CD4-positive, alpha-beta T cell treated with Interleukin-4 for 1 hour (primary cell): ENCODE results near the gene SLC10A3.
A peak's percentile ranks its signal among the peaks of the same experiment; 100 is the strongest.

Experiments
- DNase-seq, 2 donors: peaks; one replicate each; pipeline ENCODE4 v3.0.0-alpha.2; 2020 to 2022

The SLC10A3 gene

DNA sequence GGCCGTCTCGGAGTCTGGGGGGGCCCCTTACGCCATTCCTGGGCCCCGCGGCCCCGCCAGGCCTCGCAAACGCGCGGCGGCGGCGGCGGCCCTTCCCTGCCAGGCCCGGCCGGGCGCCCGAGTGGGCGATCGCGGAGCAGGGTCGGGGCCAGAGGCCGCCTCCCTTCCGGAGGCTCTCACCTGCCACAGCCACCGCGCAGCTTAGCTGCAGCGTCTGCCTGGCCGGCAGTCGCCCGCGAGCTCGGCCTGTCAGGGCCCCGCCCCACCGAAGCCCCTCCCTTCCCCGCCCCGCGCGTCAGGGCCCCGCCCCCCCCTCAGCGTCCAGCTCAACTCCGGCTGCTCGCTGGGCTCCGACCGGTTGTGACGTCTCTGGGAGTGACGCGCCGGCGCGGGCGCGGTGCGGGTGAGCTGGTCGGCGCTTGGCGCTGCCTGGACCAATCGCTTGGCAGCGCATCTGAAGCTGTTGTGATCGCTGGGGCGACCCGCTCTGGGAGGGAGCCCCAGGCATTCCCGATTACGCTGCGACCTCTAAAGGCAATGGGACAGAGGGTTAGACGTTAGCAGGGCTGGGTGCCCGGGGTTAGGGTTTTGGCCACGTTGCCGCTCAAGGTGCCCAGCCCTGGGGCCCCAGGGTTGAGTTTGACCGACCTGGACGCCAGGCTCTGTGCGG, at the start of gene SLC10A3:
SLC10A3 (minus strand) TSS at position 216 of the 670 bp plus-strand sequence. CDS start 1,689 bp downstream, outside the sequence.
- DNase-seq = peak; percentile 94 to 96

- no peak for DNase-seq
Measured at GRCh38 chrX:154539077-154539476, 48.6 kb upstream of the SLC10A3 start.

GRCh38 chrX:154535892-154536291, 45.5 kb upstream of the SLC10A3 start:
- DNase-seq = no peak

DNA sequence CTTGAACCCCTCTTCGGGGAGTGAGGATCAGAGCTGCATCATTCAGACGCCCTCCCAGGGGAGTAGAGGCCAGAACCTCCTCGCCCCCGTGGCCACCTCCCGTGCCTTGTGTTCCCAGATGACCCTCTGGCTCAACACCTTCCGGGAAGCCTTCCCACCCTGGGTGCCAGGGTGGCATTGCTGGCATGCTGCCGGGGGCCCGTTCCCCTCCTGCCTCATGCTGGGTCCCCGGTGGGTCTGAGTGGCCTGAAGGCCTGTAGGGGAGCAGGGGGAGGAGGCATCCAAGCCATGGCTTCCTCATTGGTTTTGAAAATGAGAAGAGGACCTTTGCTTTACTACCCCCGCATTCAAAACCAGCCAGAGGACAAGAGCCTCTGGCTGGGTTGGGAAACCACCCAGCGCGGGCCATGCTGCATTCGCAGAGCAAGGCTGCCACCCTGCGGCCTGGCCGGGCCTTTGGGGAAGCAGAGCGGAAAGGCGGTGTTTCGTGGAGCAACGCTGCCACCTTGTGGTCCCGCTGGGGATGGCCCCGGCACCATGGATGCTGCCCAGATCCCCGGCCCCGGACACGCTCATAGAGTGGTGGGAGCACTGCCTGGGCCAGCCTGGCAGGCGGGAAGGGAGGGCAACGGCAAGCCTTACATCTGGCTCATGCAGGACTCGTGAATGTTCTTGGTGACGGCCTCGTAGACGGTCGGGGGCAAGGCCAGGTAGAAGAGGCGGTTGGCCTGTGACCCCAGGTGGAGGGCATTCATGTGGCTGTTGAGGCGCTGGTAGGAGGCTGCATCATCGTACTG, 44.3 kb upstream of the SLC10A3 start:
- peak; percentile 88 to 92 for DNase-seq

- no peak for DNase-seq
Measured at GRCh38 chrX:154532690-154533089, 42.3 kb upstream of the SLC10A3 start.

GRCh38 chrX:154531626-154532025, 41.2 kb upstream of the SLC10A3 start:
- DNase-seq = no peak

DNA sequence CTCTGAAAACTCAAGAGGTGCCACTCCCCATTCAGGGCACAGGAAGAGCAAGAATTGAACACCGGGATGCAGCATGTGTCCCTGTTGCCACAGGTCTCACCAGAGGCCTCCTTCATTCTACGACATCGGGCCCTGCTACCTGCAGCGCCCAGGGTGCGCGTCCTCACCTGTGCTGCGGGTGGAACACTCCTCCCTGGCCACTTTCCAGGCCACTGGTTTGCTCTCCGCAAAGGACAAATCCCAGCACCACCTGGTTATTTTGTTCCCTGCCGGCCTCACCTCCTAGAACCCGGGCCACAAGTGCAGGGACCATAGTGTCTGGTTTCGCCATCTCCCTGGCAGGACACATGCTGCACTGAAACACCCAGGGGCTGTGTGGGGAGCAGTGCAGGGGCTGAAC, 39.9 kb upstream of the SLC10A3 start:
- DNase-seq = no peak

DNA sequence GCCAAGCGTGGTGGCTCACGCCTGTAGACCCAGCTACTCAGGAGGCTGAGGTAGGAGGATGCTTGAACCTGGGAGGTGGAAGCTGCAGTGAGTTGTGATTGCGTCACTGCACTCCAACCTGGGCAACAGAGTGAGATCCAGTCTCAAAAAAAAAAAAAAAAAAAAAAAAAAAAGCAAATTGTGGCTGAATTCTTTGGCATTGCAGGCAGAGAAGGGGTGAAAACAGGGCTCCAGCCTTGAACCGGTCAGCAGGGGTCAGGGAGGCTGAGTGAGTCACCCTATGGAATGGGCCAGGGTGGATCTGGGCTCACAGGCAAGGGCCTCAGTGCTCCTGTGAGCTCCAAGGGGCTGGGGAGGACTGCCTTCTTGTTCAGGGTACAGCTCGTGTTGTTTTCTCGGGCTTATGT, 38.8 kb upstream of the SLC10A3 start:
- no peak for DNase-seq

- DNase-seq = peak; percentile 68 to 70
Measured at GRCh38 chrX:154526901-154527675, 36.7 kb upstream of the SLC10A3 start.

- DNase-seq = no peak
Measured at GRCh38 chrX:154525606-154526490, 35.4 kb upstream of the SLC10A3 start.

DNA sequence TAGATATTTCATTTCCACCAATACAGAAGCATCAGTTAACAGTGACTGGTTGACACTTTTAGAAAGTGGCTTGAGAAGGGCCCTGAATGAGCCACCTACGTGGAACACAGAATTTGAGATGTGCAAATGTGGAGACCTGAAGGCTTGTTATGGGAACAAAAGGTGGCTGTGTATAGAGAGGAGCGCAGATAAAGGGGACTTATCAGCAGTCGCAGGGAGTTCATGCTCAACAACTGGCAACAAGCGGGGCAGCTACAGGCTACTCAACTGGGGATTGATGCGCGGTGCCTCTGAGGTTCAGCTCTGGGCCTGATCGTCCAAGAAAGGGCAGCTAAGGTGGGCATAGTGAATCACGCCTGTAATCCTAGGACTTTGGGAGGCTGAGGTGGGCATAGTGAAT, 29.0 kb upstream of the SLC10A3 start:
- DNase-seq = no peak

DNA sequence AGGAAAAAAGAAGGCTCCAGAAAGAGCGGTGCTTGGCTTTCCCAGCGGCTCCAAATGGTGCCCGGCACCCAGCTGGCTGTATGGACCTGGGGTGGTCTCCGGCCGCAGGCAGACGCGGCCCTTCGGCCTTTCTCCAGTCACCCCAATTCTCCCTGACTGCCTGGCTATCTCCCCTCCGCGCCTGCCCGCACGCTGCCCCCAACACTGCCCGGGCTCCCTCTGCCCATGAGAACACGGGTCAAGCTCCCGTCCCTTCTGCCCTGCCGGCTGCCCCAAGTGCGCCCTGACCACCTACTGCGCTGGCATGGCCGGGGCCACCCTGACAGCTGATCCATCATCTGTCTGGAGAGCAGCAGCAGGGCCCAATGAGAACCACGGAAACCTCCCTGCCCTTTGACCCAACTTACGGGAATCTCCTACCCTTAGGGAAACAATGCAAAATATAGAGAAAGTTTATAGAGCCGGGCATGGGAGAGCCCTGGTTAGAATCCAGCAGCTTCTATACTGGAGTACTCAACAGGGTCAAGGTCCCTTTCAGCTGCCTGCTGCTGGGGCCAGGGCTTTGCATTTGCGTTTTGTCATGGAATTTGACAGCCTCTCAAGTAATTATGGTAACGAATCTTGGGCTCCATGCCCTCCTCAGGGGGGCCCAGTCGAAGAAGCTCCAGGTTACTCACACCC, 26.8 kb upstream of the SLC10A3 start:
- no peak for DNase-seq

DNA sequence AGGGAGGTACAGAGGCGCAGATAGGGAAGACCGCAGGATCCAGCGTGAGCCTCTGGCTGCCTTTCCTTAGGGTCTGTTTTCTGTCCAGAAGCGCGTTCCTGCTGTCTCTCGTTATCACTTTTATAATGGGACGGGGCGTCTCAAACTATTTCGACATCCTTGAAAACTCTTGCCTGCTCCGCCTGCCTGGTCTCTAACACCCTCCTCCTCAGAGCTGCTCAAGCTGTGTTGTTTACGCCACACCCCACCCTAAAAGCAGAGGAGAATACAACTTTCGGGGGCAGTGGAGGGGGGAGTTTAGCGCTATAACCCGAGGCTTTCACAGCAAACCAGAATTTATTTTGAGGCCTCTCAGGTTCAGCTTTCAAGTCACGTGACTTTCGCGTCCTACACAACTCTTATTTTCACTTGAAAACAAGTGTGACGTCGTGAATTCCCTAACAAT, 26.2 kb upstream of the SLC10A3 start:
- peak; percentile 34 to 40 for DNase-seq

DNA sequence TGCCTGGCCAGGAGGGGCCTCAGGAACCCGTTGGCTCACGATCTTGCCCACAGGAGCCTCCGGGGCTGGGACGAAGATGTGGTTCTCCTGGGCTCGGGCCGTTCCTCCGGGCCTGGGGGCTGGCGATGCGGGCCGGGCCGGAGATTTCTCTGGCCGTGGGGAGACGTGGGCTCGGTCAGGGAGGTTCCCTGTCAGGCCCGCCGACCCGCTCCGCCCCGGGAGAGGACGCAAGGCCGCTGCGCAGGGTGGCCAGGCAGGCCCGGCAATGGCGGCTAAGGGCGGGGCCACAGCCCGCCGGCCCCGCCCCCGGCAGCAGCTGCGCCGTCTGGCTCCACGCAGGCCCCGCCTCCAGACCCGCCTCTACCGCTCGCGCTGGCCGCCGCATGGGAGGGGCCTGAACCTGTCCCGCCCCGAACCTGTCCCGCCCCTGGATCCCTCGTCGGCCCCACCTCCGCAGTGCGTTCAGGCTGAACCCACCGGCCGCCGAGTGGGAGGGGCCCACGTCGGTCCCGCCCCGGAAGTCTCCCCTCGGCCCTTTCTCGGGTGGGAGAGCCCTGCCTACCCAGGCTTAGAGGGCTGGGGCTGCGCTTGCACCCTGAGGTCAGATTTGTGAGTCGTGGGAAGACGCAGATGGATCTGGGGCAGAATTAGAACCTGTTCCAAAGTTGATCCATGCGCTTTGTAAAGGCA, 25.7 kb upstream of the SLC10A3 start, which contains the start of gene FAM3A:
FAM3A (minus strand) TSS at position 267 of the 690 bp plus-strand sequence. CDS start 460 bp downstream, outside the sequence.
- peak; percentile 93 to 94 for DNase-seq

- DNase-seq = peak; percentile 44 to 46
Measured at GRCh38 chrX:154515090-154515965, 24.9 kb upstream of the SLC10A3 start.

- DNase-seq = no peak
Measured at GRCh38 chrX:154513716-154514115, 23.3 kb upstream of the SLC10A3 start.

- no peak for DNase-seq
Measured at GRCh38 chrX:154512879-154513553, 22.6 kb upstream of the SLC10A3 start.

DNA sequence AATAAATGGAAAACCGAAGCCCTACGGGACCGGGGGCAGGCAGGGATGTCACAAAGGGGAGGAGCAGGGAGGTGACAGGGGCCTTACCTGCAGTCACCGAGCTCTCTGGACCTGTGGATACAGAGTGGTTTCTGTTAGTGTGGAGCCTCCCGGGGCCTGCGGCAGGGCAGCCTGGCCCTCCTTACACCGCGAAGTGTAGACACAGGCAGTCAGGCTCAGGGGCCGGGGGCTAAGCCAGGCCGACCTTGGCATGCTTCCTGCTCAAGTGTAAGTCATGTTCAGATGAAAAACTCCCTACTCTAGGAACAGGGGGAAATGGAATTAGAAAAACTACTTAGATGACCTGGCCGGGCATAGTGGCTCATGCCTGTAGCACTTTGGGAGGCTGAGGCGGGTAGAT, 21.3 kb upstream of the SLC10A3 start:
- DNase-seq = no peak

DNA sequence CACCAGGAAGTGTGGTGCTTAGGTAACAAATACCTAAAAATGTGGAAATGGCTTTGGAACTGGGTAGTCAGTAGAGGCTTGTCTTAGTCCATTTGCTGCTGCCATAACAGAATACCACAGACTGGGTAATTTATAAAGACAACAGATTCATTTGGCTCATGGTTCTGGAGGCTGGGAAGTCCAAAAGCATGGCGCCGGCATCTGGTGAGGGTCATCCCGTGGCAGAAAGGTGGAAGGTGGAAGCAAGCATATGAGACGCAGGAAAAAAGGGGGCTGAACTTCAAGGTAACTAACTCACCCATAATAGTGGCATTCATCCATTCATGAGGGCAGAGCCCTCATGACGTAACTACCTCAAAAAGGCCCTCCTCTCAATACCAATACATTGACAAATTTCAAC, 19.0 kb upstream of the SLC10A3 start:
- DNase-seq = no peak
